HG02623 (cell line): ENCODE results near the gene SETDB2.

Source experiments
- ATAC-seq: cut with Tn5 transposase; IDR thresholded peaks from one replicate; pipeline ENCODE4 v1.9.1; 2021; ENCODE audit warnings: moderate library complexity; ENCODE audit not compliant: unreplicated experiment

The SETDB2 gene

DNA sequence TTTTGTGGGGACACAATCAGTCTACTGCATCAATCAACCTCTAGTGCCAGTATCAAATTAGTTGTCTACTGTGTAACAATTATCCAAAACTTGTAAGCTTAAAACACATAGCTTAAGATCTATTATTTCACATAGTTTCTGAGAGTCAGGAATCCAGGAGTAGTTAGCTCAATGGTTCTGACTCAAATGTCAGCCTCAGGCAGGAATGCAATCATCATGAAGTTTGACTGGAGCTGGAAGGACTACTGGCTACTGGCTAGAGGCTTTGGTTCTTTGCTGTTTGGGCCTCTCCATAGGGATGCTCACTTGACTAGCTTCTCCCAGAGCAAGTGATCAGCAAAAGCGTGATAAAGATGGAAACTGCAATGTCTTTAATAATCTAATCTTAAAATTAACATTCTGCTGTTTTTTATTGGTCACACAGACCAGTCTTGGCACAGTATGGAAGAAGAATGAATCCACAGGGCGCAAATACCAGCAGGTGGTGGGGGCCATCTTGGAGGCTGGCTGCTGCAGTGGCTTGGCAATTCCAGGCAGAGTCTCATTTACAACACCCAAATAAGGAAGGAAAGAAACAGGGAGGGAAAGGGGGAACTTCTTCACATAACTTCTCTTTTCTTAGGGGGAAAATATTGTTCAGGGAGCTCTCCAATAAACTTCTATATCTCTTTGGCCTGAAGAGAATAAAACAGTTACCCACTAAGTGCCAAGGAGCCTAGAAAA is 15.9 kb upstream of the SETDB2 start:
- ATAC-seq = no peak

- ATAC-seq = no peak
These were observed 15.0 kb upstream of the SETDB2 start for GRCh38 chr13:49429121-49429520.

DNA sequence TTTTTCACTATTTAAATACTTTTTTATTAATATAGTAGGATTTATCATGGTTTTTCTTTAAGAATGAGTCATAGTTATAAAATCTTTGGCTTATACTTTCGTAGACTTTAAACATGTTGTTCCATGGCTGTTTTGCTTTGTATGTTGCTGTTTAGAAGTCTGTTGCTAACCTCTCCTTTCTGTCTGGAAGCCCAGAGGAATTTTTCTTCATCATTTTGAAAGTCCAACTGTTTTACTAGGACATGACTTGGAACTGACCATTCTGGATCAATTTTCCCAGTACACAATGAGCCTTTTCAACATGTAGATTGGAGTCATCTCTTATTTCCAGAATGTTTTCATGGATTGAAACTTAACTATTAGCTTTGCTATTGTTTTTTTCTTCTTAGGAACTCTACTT is 8.1 kb upstream of the SETDB2 start:
- no peak for ATAC-seq

DNA sequence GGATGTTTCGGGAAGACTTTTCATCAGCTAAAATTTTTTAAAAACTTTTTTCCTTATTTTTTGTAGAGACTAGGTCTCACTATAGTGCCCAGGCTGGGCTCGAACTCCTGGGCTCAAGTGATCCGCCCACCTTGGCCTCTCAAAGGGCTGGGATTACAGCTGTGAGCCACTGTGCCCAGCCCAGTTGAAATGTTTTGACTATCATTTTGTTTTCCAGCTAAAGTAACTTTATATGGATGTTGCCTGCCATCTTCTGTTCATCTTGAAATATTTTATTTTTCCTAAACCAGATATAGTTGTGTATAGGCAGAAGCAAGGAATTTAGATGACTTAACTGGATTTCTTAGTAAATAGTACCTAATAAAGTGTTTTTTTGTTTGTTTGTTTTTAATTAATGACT is 7.2 kb upstream of the SETDB2 start:
- ATAC-seq = no peak

- no peak for ATAC-seq
These were observed 6.4 kb upstream of the SETDB2 start for GRCh38 chr13:49437705-49438104.

- no peak for ATAC-seq
These were observed 4.5 kb upstream of the SETDB2 start for GRCh38 chr13:49439609-49440008.

DNA sequence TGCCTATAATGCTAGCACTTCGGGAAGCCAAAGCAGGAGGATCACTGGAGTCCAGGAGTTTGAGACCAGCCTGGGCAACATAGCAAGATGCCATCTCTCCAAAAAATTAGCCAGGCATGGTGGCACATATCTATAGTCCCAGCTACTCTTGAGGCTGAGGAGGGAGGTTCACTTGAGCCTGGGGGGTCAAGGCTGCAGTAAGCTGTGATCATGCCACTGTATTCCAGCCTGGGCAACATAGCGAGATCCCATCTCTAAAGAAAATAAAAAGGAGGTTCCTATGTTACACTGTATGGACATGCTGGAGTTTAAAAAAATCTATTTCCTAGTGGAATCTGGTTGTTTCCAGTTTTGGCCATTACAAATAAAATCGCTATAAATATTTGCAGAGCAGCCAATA is 2.8 kb upstream of the SETDB2 start:
- no peak for ATAC-seq

DNA sequence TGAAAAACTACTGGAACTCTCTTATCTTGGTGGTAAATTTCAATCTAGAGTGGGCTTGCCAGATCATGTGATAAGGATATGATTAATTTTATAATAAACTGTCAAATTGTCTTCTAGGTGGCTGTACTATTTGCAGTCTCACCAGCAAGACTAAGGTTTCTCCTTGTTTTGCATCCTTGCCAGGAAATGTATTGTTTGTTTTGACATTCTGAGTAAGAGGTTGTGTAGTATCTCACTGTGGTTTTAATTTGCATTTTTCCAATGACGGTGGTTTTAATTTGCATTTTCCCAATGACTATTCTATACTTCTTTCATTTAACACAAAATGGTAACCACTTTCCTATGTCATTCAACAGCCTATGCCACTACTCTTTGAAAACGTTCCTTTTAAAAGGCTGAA is 2.2 kb upstream of the SETDB2 start:
- no peak for ATAC-seq

- no peak for ATAC-seq
These were observed 744 bp upstream of the SETDB2 start for GRCh38 chr13:49443357-49443703.

GRCh38 chr13:49444524-49445395 is 686 bp downstream of the SETDB2 start:
- ATAC-seq = no peak

DNA sequence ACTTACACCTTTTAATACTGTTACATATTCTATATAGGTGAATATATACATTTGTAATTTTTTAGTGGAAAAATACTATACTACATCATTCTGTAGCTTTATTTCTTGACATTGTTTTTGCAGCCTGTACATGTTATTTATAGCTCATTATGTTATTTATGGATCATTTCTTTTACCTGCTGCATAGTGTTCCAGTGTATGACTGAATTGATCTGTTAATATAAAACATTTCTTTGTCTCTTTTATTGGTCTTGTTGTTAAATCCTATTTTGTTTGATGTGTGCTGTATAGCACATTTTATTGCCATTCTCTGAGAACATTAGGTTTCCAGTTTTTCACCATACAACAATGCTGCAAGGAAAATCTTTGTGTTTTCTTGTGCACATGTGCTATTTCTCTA is 2.4 kb downstream of the SETDB2 start:
- no peak for ATAC-seq

GRCh38 chr13:49448753-49449152 is 4.7 kb downstream of the SETDB2 start:
- ATAC-seq = no peak

DNA sequence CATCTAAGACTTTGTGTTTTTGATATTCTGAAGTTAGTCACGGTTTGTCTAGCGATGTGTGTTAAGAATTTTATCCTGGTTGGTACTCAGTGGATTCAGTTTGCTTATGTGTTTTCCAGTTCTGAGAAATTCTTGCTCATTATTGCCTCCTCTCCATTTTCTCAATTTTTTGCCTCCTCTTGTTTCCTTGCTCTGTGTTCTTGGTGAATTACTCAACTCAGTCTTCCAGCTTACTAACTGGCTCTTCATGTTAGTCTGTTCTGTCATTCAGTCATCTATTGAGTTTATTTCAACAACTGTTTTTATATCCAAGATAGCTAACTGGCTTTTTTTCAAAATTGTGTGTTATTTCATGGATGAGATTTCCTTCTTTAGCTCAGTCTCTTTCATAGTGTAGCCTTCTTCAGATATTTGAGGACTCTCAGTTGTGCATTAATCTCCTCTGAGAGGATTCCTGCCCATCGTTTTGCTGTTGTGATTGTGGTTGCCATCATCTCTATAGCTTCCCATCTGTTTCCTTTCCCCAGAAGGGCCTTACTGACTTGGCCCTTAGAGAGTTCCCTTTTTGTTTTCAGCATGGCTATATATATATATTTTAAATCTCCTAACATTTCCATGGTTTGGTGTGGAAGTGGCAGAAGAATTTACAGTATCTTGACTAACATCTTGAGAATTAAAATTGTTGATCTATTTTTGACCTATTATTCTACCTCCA is 6.2 kb downstream of the SETDB2 start:
- ATAC-seq = no peak

DNA sequence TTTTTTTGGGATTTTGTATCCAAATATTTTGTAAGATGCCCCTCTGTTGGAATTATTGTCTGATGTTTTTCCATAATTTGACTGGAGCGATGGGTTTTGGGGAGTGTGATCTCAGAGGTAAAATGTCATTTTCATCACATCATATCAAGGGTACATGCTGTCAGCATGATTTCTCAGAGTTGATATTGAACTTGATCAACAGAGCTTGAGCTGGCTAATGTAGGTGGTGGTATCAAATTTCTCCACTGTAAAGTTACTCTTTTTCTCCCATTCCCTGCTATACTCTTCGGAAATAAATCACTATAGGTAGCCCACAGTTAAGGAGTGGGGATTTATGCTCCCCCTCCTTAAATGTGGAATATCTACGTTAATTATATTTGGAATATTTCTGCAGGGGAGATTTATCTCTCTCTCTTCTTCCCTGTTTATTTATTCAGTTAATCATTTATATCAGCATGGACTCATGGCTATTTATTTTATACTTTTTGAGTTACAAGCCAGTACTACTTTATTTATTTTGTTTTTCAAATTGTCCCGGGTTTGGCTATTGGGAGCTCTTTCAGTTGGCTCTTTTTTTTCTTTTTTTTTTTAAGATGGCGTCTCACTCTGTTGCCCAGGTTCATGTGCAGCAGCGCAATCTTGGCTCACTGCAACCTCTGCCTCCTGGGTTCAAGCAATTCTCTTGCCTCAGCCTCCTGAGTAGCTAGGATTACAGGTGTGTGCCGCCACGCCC is 8.8 kb downstream of the SETDB2 start:
- no peak for ATAC-seq

GRCh38 chr13:49453465-49453864 is 9.4 kb downstream of the SETDB2 start:
- no peak for ATAC-seq

- ATAC-seq = peak; percentile 88
These were observed 10.4 kb downstream of the SETDB2 start for GRCh38 chr13:49454388-49455006.

DNA sequence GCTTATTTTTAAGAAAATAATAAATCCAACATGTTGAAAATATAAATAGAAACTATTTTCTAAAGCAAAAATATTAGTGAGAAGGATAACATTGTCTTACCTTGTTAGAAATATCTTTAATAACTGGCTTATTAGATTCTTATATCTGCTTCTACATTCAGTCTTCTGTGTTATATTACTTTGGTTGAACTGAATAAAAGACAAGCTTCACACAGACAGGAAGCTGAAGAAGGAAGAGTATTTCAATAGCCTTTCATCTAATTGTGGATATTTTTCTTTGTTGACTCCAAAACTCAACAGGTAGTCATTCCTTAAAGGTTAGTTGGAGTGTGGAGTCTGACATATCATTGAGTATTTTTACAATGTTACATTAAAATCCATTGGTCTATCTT is 10.9 kb downstream of the SETDB2 start:
- ATAC-seq = no peak

- no peak for ATAC-seq
These were observed 12.1 kb downstream of the SETDB2 start for GRCh38 chr13:49456156-49456555.

GRCh38 chr13:49457221-49457620 is 13.1 kb downstream of the SETDB2 start:
- ATAC-seq = no peak

- ATAC-seq = no peak
These were observed 15.5 kb downstream of the SETDB2 start for GRCh38 chr13:49459580-49459979.

GRCh38 chr13:49464085-49464484 is 20.0 kb downstream of the SETDB2 start:
- ATAC-seq = no peak
